H9 (cell line): ENCODE data around the gene TTC1. TPM values are rescaled to one million over a fixed set of nuclear protein-coding genes. Genes with fewer than 3 reads are reported as not detected.

ENCODE experiments used
- DNase-seq: peaks from one replicate; pipeline ENCODE4 v3.0.0-alpha.2; 2017
- H2AFZ ChIP-seq: one replicate; pipeline ENCODE4 v1.6.1; 2013; ENCODE audit warnings: mild to moderate bottlenecking, low read length, control low read depth, moderate library complexity
- H2AK5ac ChIP-seq: 2 replicates; pipeline ENCODE4 v1.6.1; 2013; ENCODE audit warnings: low read length, control low read depth, mixed read lengths; ENCODE audit not compliant: insufficient read length
- H2BK120ac ChIP-seq: one replicate; pipeline ENCODE4 v1.6.1; 2013; ENCODE audit warnings: low read depth, mild to moderate bottlenecking, low read length, control low read depth, inconsistent platforms; ENCODE audit not compliant: poor library complexity, severe bottlenecking
- H2BK12ac ChIP-seq: 2 replicates; pipeline ENCODE4 v1.6.1; 2013; ENCODE audit warnings: low read length, control low read depth, mixed read lengths, low read depth; ENCODE audit not compliant: insufficient read length
- H2BK15ac ChIP-seq: 2 replicates; pipeline ENCODE4 v1.6.1; 2013; ENCODE audit warnings: low read depth, low read length, control low read depth
- H2BK20ac ChIP-seq: one replicate; pipeline ENCODE4 v1.6.1; 2013; ENCODE audit warnings: low read depth, mild to moderate bottlenecking, low read length, control low read depth, inconsistent platforms; ENCODE audit not compliant: poor library complexity, severe bottlenecking
- H2BK5ac ChIP-seq: 2 replicates; pipeline ENCODE4 v1.6.1; 2013; ENCODE audit warnings: low read length, control low read depth, mixed read lengths; ENCODE audit not compliant: insufficient read length
- H3K14ac ChIP-seq: 2 replicates; pipeline ENCODE4 v1.6.1; 2013; ENCODE audit warnings: low read length, control low read depth; ENCODE audit not compliant: insufficient read depth
- H3K18ac ChIP-seq: 2 replicates; pipeline ENCODE4 v1.6.1; 2013; ENCODE audit warnings: low read depth, mild to moderate bottlenecking, mixed read lengths, low read length, control low read depth; ENCODE audit not compliant: insufficient read length
- H3K23ac ChIP-seq: 2 replicates; pipeline ENCODE4 v1.6.1; 2013; ENCODE audit warnings: low read length, control low read depth, mixed read lengths, low read depth; ENCODE audit not compliant: insufficient read length
- H3K23me2 ChIP-seq: 2 replicates; pipeline ENCODE4 v1.6.1; 2013; ENCODE audit warnings: low read depth, mild to moderate bottlenecking, mixed read lengths, low read length, control low read depth; ENCODE audit not compliant: insufficient read length, poor library complexity, severe bottlenecking
- H3K27ac ChIP-seq: 2 replicates; pipeline ENCODE4 v1.5.1; 2013; ENCODE audit warnings: low read length, control low read depth, mixed read lengths, low read depth; ENCODE audit not compliant: insufficient read length
- H3K27me3 ChIP-seq: 2 replicates; pipeline ENCODE4 v1.6.1; 2013; ENCODE audit warnings: low read length, control low read depth, inconsistent platforms; ENCODE audit not compliant: insufficient read depth
- H3K4ac ChIP-seq: 2 replicates; pipeline ENCODE4 v1.6.1; 2013; ENCODE audit warnings: low read depth, mild to moderate bottlenecking, control low read depth, inconsistent platforms, low read length, moderate library complexity
- H3K4me1 ChIP-seq: 2 replicates; pipeline ENCODE4 v1.6.1; 2013; ENCODE audit warnings: low read length, control low read depth, inconsistent platforms; ENCODE audit not compliant: insufficient read depth
- H3K4me2 ChIP-seq: 2 replicates; pipeline ENCODE4 v1.6.1; 2013; ENCODE audit warnings: low read length, control low read depth, mixed read lengths; ENCODE audit not compliant: insufficient read length, insufficient read depth
- H3K56ac ChIP-seq: 2 replicates; pipeline ENCODE4 v1.6.1; 2013; ENCODE audit warnings: low read depth, mild to moderate bottlenecking, mixed read lengths, low read length, control low read depth; ENCODE audit not compliant: insufficient read length
- H3K79me1 ChIP-seq: 2 replicates; pipeline ENCODE4 v1.6.1; 2013; ENCODE audit warnings: low read depth, mild to moderate bottlenecking, moderate library complexity, low read length, control low read depth, inconsistent platforms; ENCODE audit not compliant: insufficient read depth, poor library complexity, severe bottlenecking
- H3K79me2 ChIP-seq: 2 replicates; pipeline ENCODE4 v1.6.1; 2013; ENCODE audit warnings: low read length, control low read depth, inconsistent platforms; ENCODE audit not compliant: insufficient read depth
- H3K9ac ChIP-seq: 2 replicates; pipeline ENCODE4 v1.6.1; 2013; ENCODE audit warnings: low read length, control low read depth, mixed read lengths; ENCODE audit not compliant: insufficient read length; ENCODE audit errors: extremely low read depth
- H3K9me3 ChIP-seq: one replicate; pipeline ENCODE4 v1.6.1; 2013; ENCODE audit warnings: low read depth, low read length, inconsistent platforms; ENCODE audit not compliant: control insufficient read depth
- H3T11ph ChIP-seq: one replicate; pipeline ENCODE4 v1.6.1; 2013; ENCODE audit warnings: mild to moderate bottlenecking, low read length, control low read depth, inconsistent platforms
- H4K20me1 ChIP-seq: one replicate; pipeline ENCODE4 v1.6.1; 2013; ENCODE audit not compliant: control insufficient read depth, insufficient read length, insufficient read depth
- H4K5ac ChIP-seq: 2 replicates; pipeline ENCODE4 v1.6.1; 2013; ENCODE audit warnings: low read depth, mild to moderate bottlenecking, mixed read lengths, low read length, control low read depth; ENCODE audit not compliant: insufficient read length
- H4K8ac ChIP-seq: replicated peaks from 2 replicates; pipeline ENCODE4 v1.6.1; 2013; ENCODE audit warnings: low read length, control low read depth, mixed read lengths, low read depth; ENCODE audit not compliant: insufficient read length
- H4K91ac ChIP-seq: 2 replicates; pipeline ENCODE4 v1.6.1; 2013; ENCODE audit warnings: low read depth, mild to moderate bottlenecking, moderate library complexity, mixed read lengths, low read length, control low read depth; ENCODE audit not compliant: insufficient read length
- H3K27ac Mint-ChIP-seq, 3 experiments: 2 replicates in 2 of 3; 3 replicates in 1 of 3; pipeline ENCODE4 v1.8.0; 2020 to 2021; ENCODE audit warnings: mixed read lengths in 3 of 3, mild to moderate bottlenecking in 1 of 3, moderate library complexity in 1 of 3
- H3K27me3 Mint-ChIP-seq: 2 replicates; pipeline ENCODE4 v1.8.0; 2021; ENCODE audit warnings: low read depth, mild to moderate bottlenecking, moderate library complexity, mixed read lengths
- H3K36me3 Mint-ChIP-seq, 3 experiments: 2 replicates in 2 of 3; 3 replicates in 1 of 3; pipeline ENCODE4 v1.8.0; 2020 to 2021; ENCODE audit warnings: low read depth in 3 of 3, mixed read lengths in 3 of 3; ENCODE audit not compliant: insufficient read depth in 1 of 3
- H3K4me1 Mint-ChIP-seq, 2 experiments: 2 replicates each; pipeline ENCODE4 v1.8.0; 2020; ENCODE audit warnings: mixed read lengths in 2 of 2
- H3K4me3 Mint-ChIP-seq, 2 experiments: 2 replicates in 1 of 2; 3 replicates in 1 of 2; pipeline ENCODE4 v1.8.0; 2020 to 2021; ENCODE audit warnings: mild to moderate bottlenecking in 2 of 2, mixed read lengths in 2 of 2, moderate library complexity in 1 of 2
- H3K9me3 Mint-ChIP-seq, 2 experiments: 2 replicates in 1 of 2; 3 replicates in 1 of 2; pipeline ENCODE4 v1.8.0; 2020; ENCODE audit warnings: mild to moderate bottlenecking in 2 of 2, mixed read lengths in 2 of 2, moderate library complexity in 1 of 2
- WGBS: extraction: QIAGEN DNeasy Blood & Tissue Kit; methylation state at CpG from one replicate; pipeline ENCODE4 v1.1.7; 2013; ENCODE audit warnings: missing lambda C conversion rate, low lambda C conversion rate, mixed read lengths; ENCODE audit not compliant: insufficient read length; ENCODE audit errors: extremely low coverage; 5-methylcytosine and 5-hydroxymethylcytosine counted together
- total RNA-seq: library from RNA; stranded (reverse); gene quantifications from 2 replicates; pipeline ENCODE4 v1.2.1, GENCODE V29; 2021
- TF ChIP-seq, protein P1 (sequence below): fragments of 200-600 bp; sonication (generic); conservative IDR thresholded peaks from 3 replicates; pipeline ENCODE4 v1.8.0; 2021; ENCODE audit warnings: antibody characterized with exemption, mild to moderate bottlenecking

The TTC1 gene
- total RNA-seq, 1 experiment from 2014 or later: 62.6 TPM

DNA sequence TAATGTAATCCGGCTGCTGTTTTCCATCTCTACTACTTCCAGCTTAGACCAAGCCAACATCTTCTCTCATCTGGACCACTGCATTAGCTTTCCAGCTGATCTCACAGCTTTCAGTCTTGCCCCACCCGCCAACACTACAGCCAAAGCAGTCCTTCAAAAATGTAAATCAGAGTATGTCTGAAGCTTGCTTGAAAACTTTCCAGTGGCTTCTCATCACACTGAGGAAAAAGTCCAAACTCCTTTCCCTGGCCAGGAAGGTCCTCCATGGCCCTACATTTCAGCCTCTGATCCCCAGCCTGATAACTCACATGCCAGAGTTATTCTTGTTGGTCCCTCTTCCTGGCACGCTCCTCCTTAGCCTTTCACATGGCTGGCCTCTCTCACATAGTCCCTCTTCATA, 38.5 kb downstream of the TTC1 start:
- Histone ChIP-seq H4K5ac (no peak overlapping the region), H3K56ac (no peak overlapping the region), H2BK20ac (no peak overlapping the region), H4K91ac (no peak overlapping the region), H3K9ac (no peak overlapping the region), H2BK120ac (no peak overlapping the region), H2BK15ac (peak overlapping the region; percentile 92; the same call in 1 of the 2 replicates), H3K79me2 (no peaks in the 10 kb centered on the region), H3K79me1 (no peaks in the 10 kb centered on the region), H3K9me3 (no peaks in the 10 kb centered on the region), H3K4me2 (no peak overlapping the region), H3K4ac (no peak overlapping the region; the same call in 1 of the 2 replicates), H3K27ac (no peak overlapping the region), H3K23me2 (no peaks in the 10 kb centered on the region), H2BK12ac (no peak overlapping the region), H4K8ac (no peak overlapping the region), H3K14ac (no peak overlapping the region), H3K4me1 (peaks cover 11% of the 10 kb centered on the region; the same call in 1 of the 2 replicates), H2AFZ (no peak overlapping the region), H2BK5ac (no peak overlapping the region), H4K20me1 (no peaks in the 10 kb centered on the region), H3K27me3 (no peaks in the 10 kb centered on the region), H3K18ac (no peak overlapping the region), H2AK5ac (no peak overlapping the region), H3K23ac (no peak overlapping the region), H3T11ph (no peak overlapping the region)
- TF ChIP-seq, protein P1, sequence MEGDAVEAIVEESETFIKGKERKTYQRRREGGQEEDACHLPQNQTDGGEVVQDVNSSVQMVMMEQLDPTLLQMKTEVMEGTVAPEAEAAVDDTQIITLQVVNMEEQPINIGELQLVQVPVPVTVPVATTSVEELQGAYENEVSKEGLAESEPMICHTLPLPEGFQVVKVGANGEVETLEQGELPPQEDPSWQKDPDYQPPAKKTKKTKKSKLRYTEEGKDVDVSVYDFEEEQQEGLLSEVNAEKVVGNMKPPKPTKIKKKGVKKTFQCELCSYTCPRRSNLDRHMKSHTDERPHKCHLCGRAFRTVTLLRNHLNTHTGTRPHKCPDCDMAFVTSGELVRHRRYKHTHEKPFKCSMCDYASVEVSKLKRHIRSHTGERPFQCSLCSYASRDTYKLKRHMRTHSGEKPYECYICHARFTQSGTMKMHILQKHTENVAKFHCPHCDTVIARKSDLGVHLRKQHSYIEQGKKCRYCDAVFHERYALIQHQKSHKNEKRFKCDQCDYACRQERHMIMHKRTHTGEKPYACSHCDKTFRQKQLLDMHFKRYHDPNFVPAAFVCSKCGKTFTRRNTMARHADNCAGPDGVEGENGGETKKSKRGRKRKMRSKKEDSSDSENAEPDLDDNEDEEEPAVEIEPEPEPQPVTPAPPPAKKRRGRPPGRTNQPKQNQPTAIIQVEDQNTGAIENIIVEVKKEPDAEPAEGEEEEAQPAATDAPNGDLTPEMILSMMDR: no peak
- DNase-seq: no peak
- H3K36me3 Mint-ChIP-seq: peaks cover 30 to 51% (median 49%) of the 10 kb centered on the region in 3 experiments; a peak in 6 of 7 replicates
- peak overlapping the region in 2 of 3 experiments; percentile 28 to 62; a peak in 3 of 7 replicates for H3K27ac Mint-ChIP-seq
- no peaks in the 10 kb centered on the region for H3K27me3 Mint-ChIP-seq
- H3K4me1 Mint-ChIP-seq: peaks cover 44 to 51% of the 10 kb centered on the region in 2 experiments
- H3K9me3 Mint-ChIP-seq: no peaks in the 10 kb centered on the region
- WGBS: no CpG with 5 or more reads among the region's 3 CpGs
- no peak overlapping the region for H3K4me3 Mint-ChIP-seq
